Spleen (tissue), 11 donors: ENCODE measurements around the gene PLAU. TPM values are rescaled to one million over a fixed set of nuclear protein-coding genes. Genes with fewer than 3 reads are reported as not detected.

ENCODE experiments used
- DNase-seq: peaks from one replicate; pipeline ENCODE4 v3.0.0-alpha.2; 2020
- H3K27ac ChIP-seq, 8 donors: fragments of 200-600 bp; sonication (generic) in 7 of 8; 1 replicate in 4 of 8; 2 replicates in 4 of 8; pipeline versions ENCODE4 v1.5.0 to v1.8.0; 2016 to 2021; ENCODE audit warnings: inconsistent platforms in 4 of 8, mild to moderate bottlenecking in 4 of 8, moderate library complexity in 1 of 8
- H3K27me3 ChIP-seq, 7 donors: fragments of 200-600 bp; sonication (generic) in 6 of 7; replicated peaks in 1 of 7; 1 replicate in 4 of 7; 2 replicates in 3 of 7; pipeline versions ENCODE4 v1.5.0 to v1.8.0; 2016 to 2021; ENCODE audit warnings: inconsistent platforms in 3 of 7, mild to moderate bottlenecking in 1 of 7
- H3K36me3 ChIP-seq, 6 donors: fragments of 200-600 bp; sonication (generic) in 5 of 6; 1 replicate in 4 of 6; 2 replicates in 2 of 6; pipeline versions ENCODE4 v1.5.0 to v1.8.0; 2016 to 2021; ENCODE audit warnings: inconsistent platforms in 2 of 6
- H3K4me1 ChIP-seq, 6 donors: fragments of 200-600 bp; sonication (generic) in 5 of 6; 1 replicate in 3 of 6; 2 replicates in 3 of 6; pipeline versions ENCODE4 v1.5.0 to v1.8.0; 2016 to 2021; ENCODE audit warnings: inconsistent platforms in 3 of 6
- H3K4me3 ChIP-seq, 8 donors: fragments of 200-600 bp; sonication (generic) in 7 of 8; 1 replicate in 4 of 8; 2 replicates in 4 of 8; pipeline versions ENCODE4 v1.5.0 to v1.8.0; 2016 to 2021; ENCODE audit warnings: inconsistent platforms in 4 of 8, mild to moderate bottlenecking in 4 of 8, moderate library complexity in 2 of 8
- H3K9me3 ChIP-seq, 8 donors: fragments of 200-600 bp; sonication (generic) in 7 of 8; 1 replicate in 4 of 8; 2 replicates in 4 of 8; pipeline versions ENCODE4 v1.5.0 to v1.8.0; 2016 to 2021; ENCODE audit warnings: inconsistent platforms in 4 of 8
- POLR2A ChIP-seq, 3 donors: fragments of 450-650 bp; IDR thresholded peaks; one replicate each; pipeline ENCODE4 v1.5.1; 2017; ENCODE audit warnings: antibody characterized with exemption in 3 of 3, mild to moderate bottlenecking in 1 of 3
- POLR2AphosphoS5 ChIP-seq, 3 donors: sonication (generic); formaldehyde crosslinking; IDR thresholded peaks; one replicate each; pipeline ENCODE4 v1.5.1; 2017; ENCODE audit warnings: antibody characterized with exemption in 3 of 3
- WGBS, 5 donors: extraction: QIAGEN DNeasy Blood & Tissue Kit in 3 of 5; methylation state at CpG; one replicate each; pipeline versions ENCODE4 v1.1.5 to v1.1.7; 2013 to 2018; 5-methylcytosine and 5-hydroxymethylcytosine counted together
- intact Hi-C: fragments of 100-400 bp; cut with DNase I; formaldehyde crosslinking; loops from one replicate; pipeline ENCODE4 v1.15.0; 2023; ENCODE audit warnings: low total_unique reads
- polyA plus RNA-seq, 3 donors: library from polyadenylated mRNA; stranded (reverse); fragments of 200-250 nt; gene quantifications; one replicate each; pipeline ENCODE4 v1.2.1, GENCODE V29; 2013
- total RNA-seq, 7 donors: library from RNA; depleted of rRNA in 3 of 7; stranded (reverse); fragments of >200 nt in 3 of 7; fragmentation: NEBNext Ultra II Directional in 4 of 7; extraction: Animal tissue kit (Norgen Biotek cat#: 25700) in 4 of 7; gene quantifications; one replicate each; pipeline versions ENCODE4 v1.1.0 to v1.2.1, GENCODE V29; 2016 to 2021
- TF ChIP-seq, protein P1 (sequence below), 11 experiments: fragments of 200-600 bp in 7 of 11; fragments of 450-650 bp in 4 of 11; sonication (generic) in 4 of 11; IDR thresholded peaks in 8 of 11; conservative IDR thresholded peaks in 3 of 11; 1 replicate in 7 of 11; 2 replicates in 4 of 11; pipeline versions ENCODE4 v1.4.0 to v1.8.0; 2016 to 2021; ENCODE audit warnings: antibody characterized with exemption in 11 of 11, inconsistent platforms in 4 of 11, mild to moderate bottlenecking in 1 of 11
- donor health status: healthy with polysubstance abuse.
- donor health status: DM: no; HTN: no; CAD: no; lungs with moderate emphysema.
- donor health status: DM: no; HTN: no; CAD: no.
- donor health status: Bipolar disorder and iron deficiency.
- donor health status: healthy.
- donor health status: DM: no; HTN: no; CAD: no.
- donor health status: DM: yes; HTN: yes; CAD: no.

The PLAU gene
- total and polyA plus RNA-seq, 10 donors: 9.6 to 95.0 (median 30.3) TPM

GRCh38 chr10:73946253-73947145 lies 35.6 kb downstream of the PLAU start:
- DNase-seq: peak; percentile 6
- intact Hi-C loops: no loop called here
- peaks cover 0 to under 1% (median 0%) of the 10 kb centered on the region in 6 donors for H3K4me1 ChIP-seq
- H3K9me3 ChIP-seq: peaks cover 0 to 3% (median 0%) of the 10 kb centered on the region in 8 donors
- TF ChIP-seq, protein P1, sequence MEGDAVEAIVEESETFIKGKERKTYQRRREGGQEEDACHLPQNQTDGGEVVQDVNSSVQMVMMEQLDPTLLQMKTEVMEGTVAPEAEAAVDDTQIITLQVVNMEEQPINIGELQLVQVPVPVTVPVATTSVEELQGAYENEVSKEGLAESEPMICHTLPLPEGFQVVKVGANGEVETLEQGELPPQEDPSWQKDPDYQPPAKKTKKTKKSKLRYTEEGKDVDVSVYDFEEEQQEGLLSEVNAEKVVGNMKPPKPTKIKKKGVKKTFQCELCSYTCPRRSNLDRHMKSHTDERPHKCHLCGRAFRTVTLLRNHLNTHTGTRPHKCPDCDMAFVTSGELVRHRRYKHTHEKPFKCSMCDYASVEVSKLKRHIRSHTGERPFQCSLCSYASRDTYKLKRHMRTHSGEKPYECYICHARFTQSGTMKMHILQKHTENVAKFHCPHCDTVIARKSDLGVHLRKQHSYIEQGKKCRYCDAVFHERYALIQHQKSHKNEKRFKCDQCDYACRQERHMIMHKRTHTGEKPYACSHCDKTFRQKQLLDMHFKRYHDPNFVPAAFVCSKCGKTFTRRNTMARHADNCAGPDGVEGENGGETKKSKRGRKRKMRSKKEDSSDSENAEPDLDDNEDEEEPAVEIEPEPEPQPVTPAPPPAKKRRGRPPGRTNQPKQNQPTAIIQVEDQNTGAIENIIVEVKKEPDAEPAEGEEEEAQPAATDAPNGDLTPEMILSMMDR (IDR thresholded peaks at IDR 0.05 in 8 of 11, conservative IDR thresholded peaks at IDR 0.05 in 3 of 11): no peak
- no peak for TF ChIP-seq POLR2A (IDR thresholded peaks at IDR 0.05)
- no peak for TF ChIP-seq POLR2AphosphoS5 (IDR thresholded peaks at IDR 0.05)
- WGBS, 5 donors: 84 to 96% (median 91%) methylated on average over 9 of the region's 9 CpGs
- H3K27me3 ChIP-seq: no peaks in the 10 kb centered on the region
- no peak overlapping the region for H3K4me3 ChIP-seq
- no peaks in the 10 kb centered on the region for H3K36me3 ChIP-seq
- no peak overlapping the region for H3K27ac ChIP-seq

GRCh38 chr10:73948947-73949633 lies 38.2 kb downstream of the PLAU start:
- Histone ChIP-seq H3K27ac (no peak overlapping the region), H3K27me3 (no peaks in the 10 kb centered on the region), H3K36me3 (no peaks in the 10 kb centered on the region), H3K9me3 (peaks cover 0 to 3% (median 0%) of the 10 kb centered on the region in 8 donors), H3K4me3 (no peak overlapping the region), H3K4me1 (peaks cover 0 to 11% (median 0%) of the 10 kb centered on the region in 6 donors)
- 84 to 95% (median 91%) methylated on average over 10 of the region's 10 CpGs for WGBS, 5 donors
- intact Hi-C loops: no loop called here
- TF ChIP-seq, protein P1 (IDR thresholded peaks at IDR 0.05 in 8 of 11, conservative IDR thresholded peaks at IDR 0.05 in 3 of 11): no peak
- no peak for TF ChIP-seq POLR2AphosphoS5 (IDR thresholded peaks at IDR 0.05)
- no peak for TF ChIP-seq POLR2A (IDR thresholded peaks at IDR 0.05)
- peak; percentile 5 for DNase-seq

DNA sequence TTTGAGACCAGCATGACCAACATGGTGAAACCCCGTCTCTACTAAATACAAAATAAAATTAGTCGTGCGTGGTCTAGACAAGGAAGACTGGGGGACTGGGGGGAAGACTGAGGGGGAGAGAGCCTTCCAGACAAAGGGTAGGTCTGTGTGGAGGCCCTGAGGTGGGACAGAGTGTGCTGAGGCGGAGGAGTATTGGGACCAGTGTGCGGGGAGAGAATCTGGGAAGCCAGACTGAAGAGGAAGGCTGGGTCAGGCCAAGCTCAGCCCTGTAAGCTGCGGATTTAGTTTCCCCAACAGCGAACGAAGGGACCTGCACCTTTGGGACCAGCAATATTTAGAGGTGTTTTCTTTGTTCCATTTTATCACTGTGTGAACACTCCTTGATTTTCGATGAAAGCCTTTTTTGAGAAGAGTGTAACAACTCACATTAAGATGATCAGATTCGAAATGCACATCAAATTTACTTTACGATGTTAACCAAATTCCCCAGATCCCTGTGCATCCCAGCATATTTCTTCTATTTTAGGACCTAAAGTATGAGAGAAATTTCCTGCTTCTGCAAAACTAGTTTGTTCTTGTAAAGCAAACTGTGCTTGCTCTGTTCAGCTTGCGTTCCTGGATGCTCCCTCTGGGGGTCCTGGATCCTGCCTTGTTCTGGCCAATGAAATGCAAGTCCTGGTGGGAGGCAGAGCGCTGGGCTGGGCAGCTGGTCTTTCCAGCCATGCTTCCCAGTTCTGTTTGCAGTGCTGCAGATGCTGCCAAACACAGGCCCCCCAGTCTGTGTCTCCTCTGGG lies 39.4 kb downstream of the PLAU start:
- H3K27me3 ChIP-seq: no peaks in the 10 kb centered on the region
- H3K4me1 ChIP-seq: peaks cover 0 to 17% (median 0%) of the 10 kb centered on the region in 6 donors
- H3K27ac ChIP-seq: peak overlapping the region in 3 of 8 donors; percentile 1 to 41 (median 25)
- WGBS, 5 donors: 80 to 92% (median 85%) methylated on average over 13 of the region's 13 CpGs
- intact Hi-C loops: no loop called here
- peak; percentile 2 for DNase-seq
- no peaks in the 10 kb centered on the region for H3K36me3 ChIP-seq
- peaks cover 0 to 2% (median 0%) of the 10 kb centered on the region in 8 donors for H3K9me3 ChIP-seq
- no peak overlapping the region for H3K4me3 ChIP-seq
- TF ChIP-seq POLR2AphosphoS5 (IDR thresholded peaks at IDR 0.05) (no peak), POLR2A (IDR thresholded peaks at IDR 0.05) (no peak)
- TF ChIP-seq, protein P1 (IDR thresholded peaks at IDR 0.05 in 8 of 11, conservative IDR thresholded peaks at IDR 0.05 in 3 of 11): no peak
